Activated CD4-positive, alpha-beta T cell treated with anti-CD3 and anti-CD28 coated beads, Interleukin-2, amount 10 ng/mL, durations not matched to agents 24 days and 14 days (primary cell): Measurements from ENCODE around the gene TEKT2. TPM values are rescaled to one million over a fixed set of nuclear protein-coding genes. Genes with fewer than 3 reads are reported as not detected.
A peak's percentile ranks its signal among the peaks of the same experiment; 100 is the strongest.

ENCODE experiments used
- DNase-seq: peaks from one replicate; pipeline ENCODE4 v3.0.0; 2022
- H3K27ac Mint-ChIP-seq: one replicate; pipeline ENCODE4 v1.8.0; 2022; ENCODE audit warnings: mild to moderate bottlenecking, mixed read lengths
- H3K27me3 Mint-ChIP-seq: one replicate; pipeline ENCODE4 v1.8.0; 2022; ENCODE audit warnings: mixed read lengths
- H3K36me3 Mint-ChIP-seq: one replicate; pipeline ENCODE4 v1.8.0; 2022; ENCODE audit warnings: low read depth, mild to moderate bottlenecking, mixed read lengths
- H3K4me1 Mint-ChIP-seq: one replicate; pipeline ENCODE4 v1.8.0; 2021; ENCODE audit warnings: mixed read lengths
- H3K4me3 Mint-ChIP-seq: one replicate; pipeline ENCODE4 v1.8.0; 2022; ENCODE audit warnings: mild to moderate bottlenecking, moderate library complexity, mixed read lengths
- H3K9me3 Mint-ChIP-seq: one replicate; pipeline ENCODE4 v1.8.0; 2021; ENCODE audit warnings: mixed read lengths
- intact Hi-C: fragments of 100-400 bp; cut with micrococcal nuclease; formaldehyde crosslinking; loops from one replicate; pipeline ENCODE4 v1.15.1; 2023
- total RNA-seq: library from RNA; stranded (reverse); gene quantifications from 2 replicates; pipeline ENCODE4 v1.2.3, GENCODE V29; 2022

The TEKT2 gene
- total RNA-seq = not detected in 2 replicates

- H3K27ac Mint-ChIP-seq = no peak within 1 kb of the TSS
- H3K36me3 Mint-ChIP-seq = no peaks in the 10 kb centered on the region
- H3K4me3 Mint-ChIP-seq = peak within 1 kb of the TSS; percentile 59
- H3K9me3 Mint-ChIP-seq = no peaks in the 10 kb centered on the region
- peak; percentile 67 for DNase-seq
- H3K27me3 Mint-ChIP-seq = peaks cover 29% of the 10 kb centered on the region
- H3K4me1 Mint-ChIP-seq = peaks cover 3% of the 10 kb centered on the region
- intact Hi-C loops = no loop called here
Observed at GRCh38 chr1:36083635-36084496, at the start of gene TEKT2. TSS of gene TEKT2 (plus strand) at chr1:36084094. CDS start at chr1:36084922, 828 bp downstream.

GRCh38 chr1:36034692-36035091, 49.2 kb upstream of the TEKT2 start:
- Mint-ChIP-seq H3K27ac (no peak overlapping the region), H3K4me3 (no peak overlapping the region), H3K4me1 (no peaks in the 10 kb centered on the region), H3K36me3 (peaks cover 35% of the 10 kb centered on the region), H3K9me3 (no peaks in the 10 kb centered on the region), H3K27me3 (no peaks in the 10 kb centered on the region)
- intact Hi-C loops = no loop called here
- no peak for DNase-seq

- H3K36me3 Mint-ChIP-seq = peaks cover 37% of the 10 kb centered on the region
- no peaks in the 10 kb centered on the region for H3K27me3 Mint-ChIP-seq
- H3K9me3 Mint-ChIP-seq = no peaks in the 10 kb centered on the region
- DNase-seq = no peak
- H3K4me1 Mint-ChIP-seq = no peaks in the 10 kb centered on the region
- intact Hi-C loops = no loop called here
- no peak overlapping the region for H3K27ac Mint-ChIP-seq
- H3K4me3 Mint-ChIP-seq = no peak overlapping the region
Observed at GRCh38 chr1:36035154-36035553, 48.7 kb upstream of the TEKT2 start.

- Mint-ChIP-seq H3K36me3 (peaks cover 27% of the 10 kb centered on the region), H3K4me3 (no peak overlapping the region), H3K27me3 (no peaks in the 10 kb centered on the region), H3K4me1 (no peaks in the 10 kb centered on the region), H3K9me3 (no peaks in the 10 kb centered on the region), H3K27ac (no peak overlapping the region)
- DNase-seq = no peak
- intact Hi-C loops = no loop called here
Observed at GRCh38 chr1:36040238-36040637, 43.7 kb upstream of the TEKT2 start.

- peaks cover 30% of the 10 kb centered on the region for H3K36me3 Mint-ChIP-seq
- DNase-seq = no peak
- intact Hi-C loops = no loop called here
- no peak overlapping the region for H3K27ac Mint-ChIP-seq
- peaks cover 7% of the 10 kb centered on the region for H3K9me3 Mint-ChIP-seq
- no peaks in the 10 kb centered on the region for H3K27me3 Mint-ChIP-seq
- H3K4me1 Mint-ChIP-seq = no peaks in the 10 kb centered on the region
- H3K4me3 Mint-ChIP-seq = no peak overlapping the region
Observed at GRCh38 chr1:36051821-36052220, 32.1 kb upstream of the TEKT2 start.

- H3K4me3 Mint-ChIP-seq = no peak overlapping the region
- intact Hi-C loops = no loop called here
- H3K36me3 Mint-ChIP-seq = peaks cover 11% of the 10 kb centered on the region
- H3K4me1 Mint-ChIP-seq = no peaks in the 10 kb centered on the region
- no peaks in the 10 kb centered on the region for H3K27me3 Mint-ChIP-seq
- H3K9me3 Mint-ChIP-seq = no peaks in the 10 kb centered on the region
- H3K27ac Mint-ChIP-seq = no peak overlapping the region
- no peak for DNase-seq
Observed at GRCh38 chr1:36053978-36054377, 29.9 kb upstream of the TEKT2 start.

GRCh38 chr1:36055706-36056105, 28.2 kb upstream of the TEKT2 start:
- Mint-ChIP-seq H3K4me1 (no peaks in the 10 kb centered on the region), H3K27me3 (no peaks in the 10 kb centered on the region), H3K27ac (no peak overlapping the region), H3K36me3 (peaks cover 9% of the 10 kb centered on the region), H3K4me3 (no peak overlapping the region), H3K9me3 (no peaks in the 10 kb centered on the region)
- peak; percentile 34 for DNase-seq
- intact Hi-C loops = no loop called here

GRCh38 chr1:36062315-36062714, 21.6 kb upstream of the TEKT2 start:
- Mint-ChIP-seq H3K27ac (no peak overlapping the region), H3K9me3 (no peaks in the 10 kb centered on the region), H3K27me3 (no peaks in the 10 kb centered on the region), H3K36me3 (no peaks in the 10 kb centered on the region), H3K4me1 (no peaks in the 10 kb centered on the region), H3K4me3 (no peak overlapping the region)
- intact Hi-C loops = no loop called here
- DNase-seq = no peak

- Mint-ChIP-seq H3K27ac (no peak overlapping the region), H3K4me3 (no peak overlapping the region), H3K27me3 (no peaks in the 10 kb centered on the region), H3K4me1 (no peaks in the 10 kb centered on the region), H3K36me3 (no peaks in the 10 kb centered on the region), H3K9me3 (no peaks in the 10 kb centered on the region)
- intact Hi-C loops = no loop called here
- DNase-seq = no peak
Observed at GRCh38 chr1:36067871-36068270, 16.0 kb upstream of the TEKT2 start.

- intact Hi-C loops = no loop called here
- H3K36me3 Mint-ChIP-seq = no peaks in the 10 kb centered on the region
Observed at GRCh38 chr1:36068866-36069265, 15.0 kb upstream of the TEKT2 start.

GRCh38 chr1:36070349-36070748, 13.5 kb upstream of the TEKT2 start:
- H3K4me3 Mint-ChIP-seq = no peak overlapping the region
- intact Hi-C loops = no loop called here
- H3K4me1 Mint-ChIP-seq = no peaks in the 10 kb centered on the region
- H3K27ac Mint-ChIP-seq = no peak overlapping the region
- no peaks in the 10 kb centered on the region for H3K27me3 Mint-ChIP-seq
- no peaks in the 10 kb centered on the region for H3K9me3 Mint-ChIP-seq
- DNase-seq = no peak
- no peaks in the 10 kb centered on the region for H3K36me3 Mint-ChIP-seq

More at GRCh38 chr1:36068866-36069265, 15.0 kb upstream of the TEKT2 start:
- H3K27me3 Mint-ChIP-seq = no peaks in the 10 kb centered on the region
- no peak overlapping the region for H3K4me3 Mint-ChIP-seq
- no peak overlapping the region for H3K27ac Mint-ChIP-seq
- no peaks in the 10 kb centered on the region for H3K9me3 Mint-ChIP-seq
- no peak for DNase-seq
- no peaks in the 10 kb centered on the region for H3K4me1 Mint-ChIP-seq

- Mint-ChIP-seq H3K4me3 (no peak overlapping the region), H3K36me3 (no peaks in the 10 kb centered on the region), H3K27me3 (peaks cover 13% of the 10 kb centered on the region), H3K4me1 (no peaks in the 10 kb centered on the region), H3K27ac (no peak overlapping the region), H3K9me3 (no peaks in the 10 kb centered on the region)
- intact Hi-C loops = no loop called here
- DNase-seq = no peak
Observed at GRCh38 chr1:36076979-36077573, 6.8 kb upstream of the TEKT2 start.

- H3K36me3 Mint-ChIP-seq = no peaks in the 10 kb centered on the region
- intact Hi-C loops = no loop called here
Observed at GRCh38 chr1:36080236-36080635, 3.7 kb upstream of the TEKT2 start.

GRCh38 chr1:36080801-36081200, 3.1 kb upstream of the TEKT2 start:
- no peaks in the 10 kb centered on the region for H3K4me1 Mint-ChIP-seq
- H3K27me3 Mint-ChIP-seq = peaks cover 29% of the 10 kb centered on the region
- no peak overlapping the region for H3K4me3 Mint-ChIP-seq
- intact Hi-C loops = no loop called here
- H3K9me3 Mint-ChIP-seq = no peaks in the 10 kb centered on the region
- H3K27ac Mint-ChIP-seq = no peak overlapping the region
- H3K36me3 Mint-ChIP-seq = no peaks in the 10 kb centered on the region
- no peak for DNase-seq

More at GRCh38 chr1:36080236-36080635, 3.7 kb upstream of the TEKT2 start:
- Mint-ChIP-seq H3K4me1 (no peaks in the 10 kb centered on the region), H3K27me3 (peaks cover 29% of the 10 kb centered on the region), H3K4me3 (no peak overlapping the region), H3K27ac (no peak overlapping the region), H3K9me3 (no peaks in the 10 kb centered on the region)
- no peak for DNase-seq
